HG03558 (cell line): ENCODE results near the gene FNDC11.
"Not testable (repeated sequence)": the region's sequence is repeated elsewhere in the genome, so short reads cannot be mapped to it uniquely, and the experiment has no call there.

Experiments used
- ATAC-seq: cut with Tn5 transposase; IDR thresholded peaks from one replicate; pipeline ENCODE4 v1.9.1; 2021; ENCODE audit warnings: moderate number of reproducible peaks; ENCODE audit not compliant: unreplicated experiment; ENCODE audit errors: extremely low read depth

Gene FNDC11

GRCh38 chr20:63552481-63553249, 1.3 kb upstream of the FNDC11 start:
- no peak for ATAC-seq

- ATAC-seq = no peak
Measured at GRCh38 chr20:63553251-63553932, 567 bp upstream of the FNDC11 start.

- ATAC-seq = no peak
Measured at GRCh38 chr20:63554361-63555278, 661 bp downstream of the FNDC11 start.

GRCh38 chr20:63555661-63556381, 1.9 kb downstream of the FNDC11 start:
- no peak for ATAC-seq

- ATAC-seq = no peak
Measured at GRCh38 chr20:63556873-63557478, 3.0 kb downstream of the FNDC11 start.

- no peak for ATAC-seq
Measured at GRCh38 chr20:63557481-63557891, 3.5 kb downstream of the FNDC11 start.

- no peak for ATAC-seq
Measured at GRCh38 chr20:63558804-63559484, 5.0 kb downstream of the FNDC11 start.

- ATAC-seq = not testable (repeated sequence)
Measured at GRCh38 chr20:63559485-63560332, 5.8 kb downstream of the FNDC11 start.

GRCh38 chr20:63560333-63560805, 6.4 kb downstream of the FNDC11 start:
- no peak for ATAC-seq

- ATAC-seq = no peak
Measured at GRCh38 chr20:63560856-63561609, 7.1 kb downstream of the FNDC11 start.

GRCh38 chr20:63561624-63562396, 7.9 kb downstream of the FNDC11 start:
- ATAC-seq = no peak

- ATAC-seq = no peak
Measured at GRCh38 chr20:63562461-63563224, 8.7 kb downstream of the FNDC11 start.

GRCh38 chr20:63563225-63563935, 9.4 kb downstream of the FNDC11 start:
- ATAC-seq = no peak

- no peak for ATAC-seq
Measured at GRCh38 chr20:63564036-63564810, 10.3 kb downstream of the FNDC11 start.
